ENCODE data around the gene SLC35D2.
"Not testable (repeated sequence)": the region's sequence is repeated elsewhere in the genome, so short reads cannot be mapped to it uniquely, and the experiment has no call there.

The SLC35D2 gene

DNA sequence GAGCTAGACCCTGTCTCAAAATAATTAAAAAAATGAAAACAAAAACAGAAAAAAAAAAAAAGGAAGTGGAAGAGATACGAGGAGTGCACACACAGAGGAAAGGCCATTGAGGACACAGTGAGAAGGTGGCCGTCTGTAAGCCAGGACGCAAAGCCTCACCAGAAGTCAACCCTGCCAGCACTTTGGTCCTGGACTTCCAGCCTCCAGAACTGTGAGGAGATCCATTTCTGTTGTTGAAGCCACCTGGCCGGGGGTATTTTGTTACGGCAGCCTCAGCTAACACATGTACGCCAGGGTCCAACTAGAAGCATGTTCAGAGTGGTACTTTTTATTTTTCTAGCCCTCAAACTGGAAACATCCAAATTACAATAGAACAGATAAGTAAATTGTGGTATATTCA, 21.8 kb downstream of the SLC35D2 start:
- DNase-seq (ENCODE audit: low read depth in 2 of 2) = no peak

DNA sequence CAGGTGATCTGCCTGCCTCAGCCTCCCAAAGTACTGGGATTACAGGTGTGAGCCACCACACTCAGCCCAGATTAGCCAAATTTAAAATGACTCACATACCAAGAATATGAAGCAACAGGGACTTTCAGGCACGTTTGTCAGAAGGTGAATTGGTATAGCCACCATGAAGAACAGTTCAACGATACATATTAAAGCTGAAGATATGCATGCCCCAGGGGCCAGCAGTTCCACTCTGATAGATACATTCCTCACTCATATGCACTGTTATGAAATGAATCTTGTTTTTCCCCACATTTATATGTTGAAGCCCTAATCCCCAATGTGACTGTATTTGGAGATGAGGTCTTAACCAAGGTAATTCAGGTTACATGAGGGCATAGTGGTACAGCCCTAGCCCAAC, 22.5 kb downstream of the SLC35D2 start:
- DNase-seq (ENCODE audit: low read depth in 2 of 2) = no peak

DNA sequence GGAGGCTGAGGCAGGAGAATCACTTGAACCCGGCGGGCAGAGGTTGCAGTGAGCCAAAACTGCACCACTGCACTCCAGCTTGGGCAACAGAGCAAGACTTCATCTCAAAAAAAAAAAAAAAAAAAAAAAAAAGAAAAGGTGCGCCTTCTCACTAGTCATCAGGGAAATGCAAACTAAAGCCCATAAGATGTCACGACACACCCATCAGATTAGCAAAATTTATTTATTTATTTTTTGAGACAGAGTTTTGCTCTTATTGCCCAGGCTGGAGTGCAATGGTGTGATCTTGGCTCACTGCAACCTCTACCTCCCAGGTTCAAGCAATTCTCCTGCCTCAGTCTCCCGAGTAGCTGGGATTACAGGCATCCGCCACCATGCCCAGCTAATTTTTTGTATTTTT, 23.0 kb downstream of the SLC35D2 start:
- DNase-seq (ENCODE audit: low read depth in 2 of 2) = not testable (repeated sequence)

DNA sequence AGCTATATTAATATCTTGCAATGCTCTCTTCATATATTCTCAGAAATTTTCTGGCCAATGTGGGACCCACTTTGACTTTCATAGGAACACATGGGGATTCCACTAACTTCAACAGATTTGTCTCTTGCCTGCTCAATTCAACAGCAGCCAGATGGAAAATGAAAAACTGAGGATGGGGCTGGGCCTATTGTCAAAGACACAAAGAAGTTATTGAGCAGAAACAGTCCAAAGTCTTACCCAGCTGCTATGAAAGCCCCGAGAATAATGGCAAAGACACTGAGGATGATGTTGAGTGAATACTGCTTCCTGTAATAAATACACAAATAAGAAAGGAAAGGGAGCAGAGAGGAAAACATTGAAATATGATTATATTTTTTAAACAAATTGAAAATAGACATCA, 32.6 kb downstream of the SLC35D2 start:
- no peak for DNase-seq (ENCODE audit: low read depth in 2 of 2)

DNA sequence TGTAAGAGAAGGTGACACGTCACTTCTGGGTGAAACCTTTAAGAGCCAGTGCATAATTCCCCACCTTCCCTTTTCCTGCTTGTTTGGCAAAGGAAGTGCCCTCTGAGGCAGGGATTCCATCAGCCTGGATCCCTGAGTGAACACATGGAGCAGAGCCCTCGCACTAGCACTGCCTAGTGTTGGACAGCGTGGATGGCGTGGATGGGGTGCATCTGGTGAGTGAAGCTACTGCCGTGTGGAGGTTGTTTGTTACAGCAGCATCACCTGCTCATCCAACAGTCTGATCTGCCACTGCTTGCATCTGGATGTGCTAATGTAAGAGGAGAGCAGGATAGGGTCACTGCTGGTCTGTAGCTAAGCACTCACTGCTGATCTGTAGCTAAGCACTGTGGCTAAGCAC, 35.2 kb downstream of the SLC35D2 start:
- no peak for DNase-seq (ENCODE audit: low read depth in 2 of 2)

DNA sequence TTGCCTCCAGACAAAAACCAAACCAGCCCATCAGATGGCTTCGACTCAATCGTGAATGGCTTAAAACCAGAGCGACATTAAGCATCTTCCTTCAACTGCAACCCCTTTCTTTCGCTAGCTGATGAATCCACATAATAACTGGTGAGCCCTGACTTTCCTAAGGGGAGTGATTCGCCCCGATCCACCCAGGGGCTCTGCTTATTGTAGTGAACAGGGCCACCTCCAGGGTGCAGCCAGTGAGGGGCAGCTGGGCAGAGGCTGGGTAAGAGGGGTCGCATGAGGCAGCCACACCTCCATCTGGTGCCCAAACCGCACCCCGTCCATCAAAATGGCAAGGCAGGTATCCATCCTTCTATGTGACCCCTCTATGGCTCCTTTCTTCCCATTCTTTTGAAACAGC, 38.0 kb downstream of the SLC35D2 start:
- no peak for DNase-seq (ENCODE audit: low read depth in 2 of 2)

DNA sequence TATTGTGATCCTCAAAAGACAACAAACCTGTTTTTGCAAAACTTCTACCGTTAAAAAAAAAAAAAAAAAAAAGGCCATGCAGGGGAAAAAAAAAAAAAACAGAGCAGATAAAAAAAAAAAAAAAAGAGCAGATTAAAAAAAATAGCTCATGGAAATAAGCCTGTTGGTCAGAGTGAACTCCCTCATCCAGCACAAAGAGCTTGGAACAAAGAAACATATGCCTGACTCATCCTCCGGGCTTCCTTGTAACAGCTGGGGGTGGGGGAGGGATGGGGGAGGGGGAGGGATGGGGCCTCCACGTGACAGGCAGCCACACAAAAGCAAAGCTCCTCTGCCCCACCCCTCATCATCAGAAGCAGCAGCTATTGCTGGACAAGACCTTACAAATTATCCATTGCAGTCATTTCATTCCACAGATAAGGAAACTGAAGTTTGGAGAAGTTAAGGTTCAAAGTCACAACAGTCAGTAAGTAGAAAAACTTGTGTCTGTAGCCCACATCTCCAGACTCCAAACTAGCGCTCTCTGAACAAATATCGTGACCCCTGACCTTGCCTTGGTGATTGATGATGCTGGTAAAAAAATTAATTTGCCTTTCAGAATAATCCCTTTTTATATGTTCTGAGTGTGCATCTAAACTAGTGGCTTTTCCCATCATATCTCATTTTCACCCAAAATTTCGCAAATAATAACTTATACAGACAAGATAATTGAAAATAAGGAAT, 38.9 kb downstream of the SLC35D2 start:
- DNase-seq (ENCODE audit: low read depth in 2 of 2) = no peak

DNA sequence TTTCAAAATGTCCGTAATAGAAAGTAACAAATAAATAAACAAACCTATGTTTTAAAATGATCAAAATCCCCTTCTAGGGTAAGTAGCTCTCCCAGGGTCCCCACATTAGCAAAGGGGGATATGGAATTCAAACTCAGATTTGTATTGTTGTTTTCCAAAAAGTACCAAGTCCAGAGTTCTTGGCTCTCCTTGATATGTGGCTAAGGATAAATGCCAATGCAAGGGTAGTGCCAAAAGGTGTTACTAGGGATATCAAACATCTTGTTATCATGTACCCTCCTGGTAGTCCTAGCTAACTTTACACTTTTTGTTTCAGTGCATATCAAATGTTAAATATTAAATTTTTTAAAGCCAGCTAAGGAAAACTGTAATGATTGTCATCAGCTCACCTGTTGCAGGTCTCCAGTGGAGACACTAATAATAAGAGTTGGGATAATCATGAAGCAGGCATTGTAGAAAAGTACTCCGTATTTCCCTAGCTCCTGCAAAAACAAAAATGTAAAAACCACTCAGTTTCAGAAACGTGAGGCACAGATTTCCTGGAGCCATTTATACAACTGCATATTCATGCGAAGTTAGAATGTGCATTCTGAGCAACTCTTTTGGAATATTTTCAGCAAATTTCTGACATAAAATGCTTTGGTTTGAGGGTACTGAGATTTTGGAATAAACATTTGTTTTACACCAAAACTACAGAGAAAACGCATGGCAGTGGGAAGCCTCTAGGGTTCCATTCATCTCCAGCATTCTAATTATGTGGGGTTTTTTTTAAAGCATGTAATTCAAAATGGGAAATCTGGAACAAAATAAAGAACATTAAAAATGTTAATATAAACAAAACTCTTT, 39.8 kb downstream of the SLC35D2 start:
- no peak for DNase-seq (ENCODE audit: low read depth in 2 of 2)

DNA sequence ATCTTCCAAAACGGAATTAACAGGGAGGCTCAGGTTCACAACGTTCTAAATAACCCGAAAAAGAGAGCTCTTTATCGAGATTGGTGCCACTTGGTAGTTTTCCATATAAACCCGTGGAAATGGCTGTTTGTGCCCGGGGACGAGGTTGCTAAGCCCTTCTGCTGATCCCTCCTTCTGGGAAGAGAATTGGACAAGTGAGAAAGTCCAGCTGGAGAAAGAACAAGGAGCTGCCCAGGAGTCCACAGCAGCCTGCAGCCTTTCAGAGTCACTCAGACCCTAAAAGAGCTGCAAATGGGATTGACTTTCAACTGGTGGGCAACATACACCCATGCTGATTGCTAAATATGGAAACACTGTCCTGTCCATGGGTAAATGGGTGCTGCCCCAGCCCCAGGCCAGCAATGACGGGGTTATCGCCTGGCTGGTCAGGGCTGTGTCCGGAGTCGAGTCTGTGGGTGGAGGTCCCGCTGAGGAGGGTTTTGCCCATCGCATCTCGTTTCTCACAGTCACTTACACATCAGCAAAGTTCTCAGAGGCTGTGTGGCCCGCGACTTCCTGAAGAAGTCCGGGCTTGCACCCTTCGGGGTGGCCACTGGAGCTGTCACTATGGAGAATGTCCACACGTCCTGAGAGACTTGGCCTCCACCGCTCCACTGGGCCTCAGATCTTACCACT, 40.8 kb downstream of the SLC35D2 start:
- no peak for DNase-seq (ENCODE audit: low read depth in 2 of 2)

DNA sequence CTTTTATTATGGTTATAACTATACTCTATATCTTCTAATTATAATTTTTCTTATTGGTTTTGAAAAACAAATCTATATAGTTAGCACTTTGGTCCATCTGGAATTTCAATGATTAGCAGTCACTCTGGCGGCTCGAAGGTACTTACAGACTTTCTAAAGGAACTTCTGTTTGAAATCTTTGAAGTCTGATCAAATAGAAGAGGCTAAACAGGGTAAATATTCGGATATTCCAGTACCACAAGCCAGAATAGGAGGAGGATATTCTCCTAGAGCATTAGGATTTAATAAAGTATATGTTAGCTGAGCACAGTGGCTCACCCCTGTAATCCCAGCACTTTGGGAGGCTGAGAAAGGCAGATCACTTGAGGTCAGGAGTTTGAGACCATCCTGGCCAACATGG, 42.8 kb downstream of the SLC35D2 start:
- no peak for DNase-seq (ENCODE audit: low read depth in 2 of 2)

DNA sequence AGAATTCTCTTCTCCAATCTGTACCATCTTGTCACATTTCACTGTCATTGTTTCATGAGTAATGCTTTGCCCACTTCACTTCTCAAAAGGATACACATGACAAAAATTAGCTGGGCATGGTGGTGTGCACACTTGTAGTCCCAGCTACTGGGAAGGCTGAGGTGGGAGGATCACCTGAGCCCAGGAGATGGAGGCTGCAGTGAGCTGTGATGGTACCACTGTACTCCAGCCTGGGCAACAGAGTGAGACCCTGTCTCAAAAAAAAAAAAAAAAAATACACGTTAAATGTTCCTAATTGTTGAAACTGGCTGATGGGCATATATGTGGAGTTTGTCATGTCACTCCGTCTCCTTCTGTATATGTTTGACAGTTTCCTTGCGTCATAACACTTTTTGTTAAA, 45.2 kb downstream of the SLC35D2 start:
- no peak for DNase-seq (ENCODE audit: low read depth in 2 of 2)

DNA sequence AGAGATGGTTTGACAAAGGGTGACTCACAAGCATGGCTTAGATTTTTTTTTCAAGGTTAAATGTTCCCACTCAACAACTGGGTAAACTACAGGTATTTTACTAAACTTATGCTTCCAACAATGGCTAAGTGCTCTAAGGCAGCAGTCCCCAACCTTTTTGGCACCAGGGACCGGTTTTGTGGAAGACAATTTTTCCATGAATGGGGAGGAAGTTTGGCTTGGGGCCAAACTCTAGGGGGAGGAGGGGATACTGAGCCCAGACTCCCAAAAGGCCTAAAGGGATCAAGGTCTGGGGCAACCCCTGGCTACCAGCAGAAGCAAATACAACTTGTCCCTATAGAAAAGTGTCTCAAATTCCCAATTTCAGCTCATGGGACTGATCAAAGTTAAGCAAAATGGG, 49.6 kb downstream of the SLC35D2 start:
- no peak for DNase-seq (ENCODE audit: low read depth in 2 of 2)

DNA sequence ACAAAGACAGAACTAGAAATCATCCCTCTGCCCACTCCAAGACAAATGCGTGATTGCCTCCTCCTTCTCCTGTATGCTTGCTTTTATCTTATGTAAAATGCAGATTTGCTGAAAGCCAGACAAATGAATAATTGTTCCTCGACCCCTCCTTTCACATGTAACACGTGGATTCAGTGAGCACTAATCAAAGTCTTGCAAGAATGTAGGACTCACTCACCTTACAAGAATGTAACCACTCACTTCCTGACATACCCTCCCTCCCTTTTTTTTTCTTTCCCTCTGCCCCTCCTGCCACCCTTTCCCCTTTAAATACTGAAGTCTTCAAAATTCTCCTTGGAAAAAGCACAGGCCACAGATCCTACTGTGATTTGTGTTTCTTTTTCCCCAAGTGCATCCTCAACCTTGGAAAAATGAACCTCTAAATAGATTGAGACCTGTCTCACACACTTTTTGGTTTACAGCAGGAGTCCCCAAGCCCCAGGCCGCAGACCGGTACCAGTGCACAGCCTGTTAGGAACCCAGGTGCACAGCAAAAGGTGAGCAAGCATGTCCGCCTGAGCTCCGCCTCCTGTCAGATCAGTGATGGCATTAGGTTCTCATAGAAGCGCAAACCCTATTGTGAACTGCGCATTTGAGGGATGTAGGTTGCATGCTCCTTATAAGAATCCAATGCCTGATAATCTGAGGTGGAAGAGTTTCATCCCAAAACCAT, 52.1 kb downstream of the SLC35D2 start:
- DNase-seq (ENCODE audit: low read depth in 2 of 2) = no peak

DNA sequence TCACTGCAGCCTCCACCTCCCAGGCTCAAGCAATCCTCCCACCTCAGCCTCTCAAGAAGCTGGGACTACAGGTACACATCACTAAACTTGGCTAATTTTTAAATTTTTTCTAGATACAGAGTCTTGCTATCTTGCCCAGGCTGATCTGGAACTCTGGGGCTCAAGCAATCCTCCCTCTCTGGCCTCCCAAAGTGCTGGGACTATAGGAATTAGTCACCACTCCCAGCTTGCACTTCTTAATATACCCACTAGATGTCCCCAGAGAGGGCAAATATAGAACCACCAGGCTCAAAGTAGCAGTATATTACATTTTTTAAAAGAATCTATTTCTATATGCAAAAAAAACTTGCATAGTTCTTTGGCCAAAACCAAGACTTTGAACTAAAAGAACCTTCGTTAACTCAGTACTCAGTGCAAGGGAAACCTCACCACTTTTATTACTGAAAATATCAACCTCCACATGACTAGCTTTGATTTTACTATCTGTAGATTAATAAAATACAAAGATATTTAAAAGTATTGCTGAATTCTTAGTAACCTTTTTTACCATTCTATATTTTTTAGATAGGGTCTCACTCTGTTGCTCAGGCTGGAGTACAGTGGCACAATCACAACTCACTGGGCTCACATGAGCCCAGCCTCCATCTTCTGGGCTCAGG, 55.7 kb downstream of the SLC35D2 start:
- DNase-seq (ENCODE audit: low read depth in 2 of 2) = no peak

DNA sequence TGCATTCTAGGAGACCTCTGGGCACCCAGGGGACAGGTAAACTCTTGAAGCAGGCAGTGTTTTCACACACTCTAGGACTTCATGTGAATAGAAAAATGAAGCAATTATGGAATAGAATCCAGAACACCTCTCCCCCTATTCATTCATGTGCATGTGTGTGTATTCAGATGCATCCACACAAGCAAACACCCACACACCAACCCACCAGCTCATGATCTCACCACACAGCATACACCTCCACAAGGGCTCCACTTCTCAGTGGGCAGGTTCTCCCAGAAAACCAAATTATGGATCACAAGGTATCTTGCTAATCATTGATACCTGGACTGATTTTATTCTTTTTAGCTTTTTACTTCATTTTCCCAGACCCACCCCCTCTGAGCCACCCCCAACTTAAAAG, 60.3 kb downstream of the SLC35D2 start:
- no peak for DNase-seq (ENCODE audit: low read depth in 2 of 2)

DNA sequence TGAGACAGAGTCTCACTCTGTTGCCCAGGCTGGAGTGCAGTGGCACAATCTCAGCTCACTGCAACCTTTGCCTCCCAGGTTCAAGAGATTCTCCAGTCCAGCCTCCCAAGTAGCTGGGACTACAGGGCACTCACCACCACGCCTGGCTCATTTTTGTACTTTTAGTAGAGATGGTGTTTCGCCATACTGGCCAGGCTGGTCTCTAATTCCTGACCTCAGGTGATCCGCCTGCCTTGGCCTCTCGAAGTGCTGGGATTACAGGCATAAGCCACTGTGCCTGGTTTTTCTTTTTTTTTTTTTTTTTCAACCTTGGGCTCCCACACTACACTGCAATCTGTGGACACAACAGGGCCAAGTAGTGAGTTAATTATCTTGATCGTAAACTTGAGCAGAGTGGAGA, 60.8 kb downstream of the SLC35D2 start:
- DNase-seq (ENCODE audit: low read depth in 2 of 2) = not testable (repeated sequence)

DNA sequence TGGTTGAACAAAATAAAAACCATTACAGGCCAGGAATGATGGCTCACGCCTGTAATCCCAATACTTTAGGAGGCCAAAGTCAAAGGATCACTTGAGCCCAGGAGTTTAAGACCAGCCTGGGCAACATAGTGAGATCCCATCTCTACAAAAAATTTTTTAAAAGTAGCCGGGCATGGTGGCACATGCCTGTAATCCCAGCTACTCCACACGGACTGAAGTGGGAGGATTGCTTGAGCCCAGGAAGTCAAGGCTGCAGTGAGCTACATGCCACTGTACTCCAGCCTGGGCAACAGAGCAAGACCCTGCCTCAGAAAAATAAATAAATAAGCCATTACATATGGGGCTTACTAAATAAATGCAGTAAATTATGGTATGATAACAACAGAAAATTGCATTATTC, 61.3 kb downstream of the SLC35D2 start:
- DNase-seq (ENCODE audit: low read depth in 2 of 2) = not testable (repeated sequence)

DNA sequence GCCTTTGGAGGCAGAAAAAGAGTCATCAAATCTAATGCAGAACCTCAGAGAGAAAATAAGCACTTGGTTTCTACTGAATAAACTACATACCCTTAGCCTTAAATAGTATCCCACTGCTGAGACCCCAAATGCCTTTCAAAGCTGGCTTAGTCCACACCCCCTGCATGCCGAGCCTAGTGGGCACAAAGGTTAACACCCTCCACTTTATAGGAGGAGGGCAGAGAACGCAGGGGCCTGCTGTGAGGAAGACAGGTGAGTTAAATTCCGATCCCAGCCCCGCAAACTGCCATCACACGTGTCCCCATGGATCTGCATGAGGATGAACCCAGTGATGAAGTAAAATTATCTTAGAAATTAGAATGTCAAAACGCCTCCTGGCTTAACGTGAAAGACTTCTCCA, 62.0 kb downstream of the SLC35D2 start:
- no peak for DNase-seq (ENCODE audit: low read depth in 2 of 2)

DNA sequence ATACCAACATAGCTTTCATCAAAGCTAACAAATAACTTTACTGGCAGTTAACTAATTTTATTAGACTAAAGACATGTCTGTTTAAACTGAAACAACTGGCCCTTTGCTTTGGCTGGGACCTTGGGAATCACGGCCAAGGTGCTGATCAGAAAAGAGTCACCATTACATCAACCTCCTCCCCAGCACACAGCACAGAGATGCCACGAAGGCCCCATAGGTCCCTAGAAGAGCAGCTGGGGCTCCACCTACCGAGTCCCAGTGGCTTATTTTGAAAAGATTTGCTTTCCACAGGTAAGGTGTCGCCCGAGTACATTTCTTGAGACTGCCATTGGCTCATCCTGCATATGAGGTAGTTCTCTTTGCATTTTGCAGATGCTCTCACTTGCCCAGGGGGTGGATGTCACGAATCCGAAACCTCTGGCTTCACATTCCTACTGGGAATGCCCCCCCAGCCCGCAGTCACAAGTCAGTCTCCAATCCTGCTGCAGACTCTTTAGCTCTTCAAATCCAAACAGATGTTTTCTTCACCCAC, 62.7 kb downstream of the SLC35D2 start:
- DNase-seq (ENCODE audit: low read depth in 2 of 2) = no peak

DNA sequence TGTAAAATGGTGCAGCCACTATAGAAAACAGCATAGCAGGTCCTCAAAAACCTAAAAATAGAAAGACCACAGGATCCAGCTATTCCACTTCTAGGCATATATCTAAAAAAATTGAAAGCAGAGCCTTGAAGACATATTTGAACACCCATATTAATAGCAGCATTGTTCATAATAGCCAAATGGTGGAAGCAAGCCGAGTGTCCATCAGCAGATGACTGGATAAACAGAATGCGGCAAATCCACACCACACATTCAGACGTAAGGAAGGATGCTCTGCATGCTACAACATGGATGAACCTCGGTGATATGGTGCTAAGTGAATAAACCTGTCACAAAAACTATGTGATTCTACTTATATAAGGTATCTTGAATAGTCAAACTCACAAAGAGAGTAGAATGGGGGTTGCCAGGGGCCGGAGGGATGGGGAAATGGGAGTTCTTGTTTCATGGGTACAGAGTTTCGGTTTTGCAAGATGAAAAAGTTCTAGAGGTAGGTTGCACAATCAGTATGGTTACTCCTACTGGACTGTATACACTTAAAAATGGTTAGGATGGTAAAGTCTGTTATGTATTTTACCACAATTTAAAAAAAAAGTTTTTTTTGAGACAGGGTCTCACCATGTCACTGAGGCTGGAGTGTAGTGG, 64.5 kb downstream of the SLC35D2 start:
- no peak for DNase-seq (ENCODE audit: low read depth in 2 of 2)

Data from stimulated activated CD8-positive, alpha-beta memory T cell treated with anti-CD3 and anti-CD28 coated beads, Interleukin-7, amount 100 ng/mL, for 1 hour (primary cell).